HG03175 (cell line): Measurements from ENCODE around the gene FTO.

ENCODE experiments used
- ATAC-seq: cut with Tn5 transposase; IDR thresholded peaks from one replicate; pipeline ENCODE4 v1.9.1; 2021; ENCODE audit warnings: mild to moderate bottlenecking, moderate library complexity; ENCODE audit not compliant: unreplicated experiment

Gene FTO

GRCh38 chr16:53780051-53780450 lies 76.1 kb downstream of the FTO start:
- ATAC-seq, result no peak

GRCh38 chr16:53781023-53781605 lies 77.2 kb downstream of the FTO start:
- ATAC-seq, result no peak

GRCh38 chr16:53782148-53782547 lies 78.2 kb downstream of the FTO start:
- ATAC-seq, result no peak

GRCh38 chr16:53784291-53784690 lies 80.3 kb downstream of the FTO start:
- no peak for ATAC-seq

- ATAC-seq, result no peak
Observed at GRCh38 chr16:53785044-53785443, 81.1 kb downstream of the FTO start.

GRCh38 chr16:53785916-53786315 lies 82.0 kb downstream of the FTO start:
- no peak for ATAC-seq

GRCh38 chr16:53787423-53787822 lies 83.5 kb downstream of the FTO start:
- no peak for ATAC-seq

GRCh38 chr16:53789137-53789536 lies 85.2 kb downstream of the FTO start:
- ATAC-seq, result no peak

- ATAC-seq, result no peak
Observed at GRCh38 chr16:53792161-53792951, 88.4 kb downstream of the FTO start.

GRCh38 chr16:53803451-53803850 lies 99.5 kb downstream of the FTO start:
- no peak for ATAC-seq

GRCh38 chr16:53803998-53804397 lies 100.0 kb downstream of the FTO start:
- ATAC-seq, result no peak

- no peak for ATAC-seq
Observed at GRCh38 chr16:53804467-53804866, 100.5 kb downstream of the FTO start.

- no peak for ATAC-seq
Observed at GRCh38 chr16:53805113-53805512, 101.2 kb downstream of the FTO start.

GRCh38 chr16:53805752-53806151 lies 101.8 kb downstream of the FTO start:
- ATAC-seq, result no peak

GRCh38 chr16:53809088-53809932 lies 105.4 kb downstream of the FTO start:
- no peak for ATAC-seq

GRCh38 chr16:53812914-53813313 lies 109.0 kb downstream of the FTO start:
- ATAC-seq, result no peak

- no peak for ATAC-seq
Observed at GRCh38 chr16:53814801-53815200, 110.8 kb downstream of the FTO start.

GRCh38 chr16:53816211-53816836 lies 112.4 kb downstream of the FTO start:
- no peak for ATAC-seq

GRCh38 chr16:53817117-53817755 lies 113.3 kb downstream of the FTO start:
- ATAC-seq, result no peak

- no peak for ATAC-seq
Observed at GRCh38 chr16:53817812-53818550, 114.0 kb downstream of the FTO start.
